ENCODE measurements around the gene HM13.

HM13 gene

GRCh38 chr20:31566319-31566657 lies 52.0 kb downstream of the HM13 start:
- Histone ChIP-seq H3K4me3 (replicated peaks; ENCODE audit: insufficient read depth, low read length) (no peak overlapping the region), H3K27ac (replicated peaks) (no peak overlapping the region), H3K27me3 (ENCODE audit: insufficient read depth, poor library complexity, severe bottlenecking) (no peaks in the 10 kb centered on the region)
- TF ChIP-seq CTCF (IDR thresholded peaks at IDR 0.05; ENCODE audit: insufficient read depth, low read length) (no peak), POLR2AphosphoS5 (IDR thresholded peaks at IDR 0.05; ENCODE audit: low read depth) (no peak), REST (IDR thresholded peaks at IDR 0.05; ENCODE audit: insufficient replicate concordance, low read depth) (no peak), GABPA (IDR thresholded peaks at IDR 0.05; ENCODE audit: low read depth) (no peak), SPI1 (IDR thresholded peaks at IDR 0.05; ENCODE audit: borderline replicate concordance, low read depth) (no peak)
- no peak for DNase-seq (ENCODE audit: low read depth in 1 of 2, low spot score in 1 of 2)

GRCh38 chr20:31566658-31567379 lies 52.6 kb downstream of the HM13 start:
- no peak overlapping the region for H3K4me3 ChIP-seq (replicated peaks; ENCODE audit: insufficient read depth, low read length)
- H3K27ac ChIP-seq (replicated peaks), result no peak overlapping the region
- TF ChIP-seq REST (IDR thresholded peaks at IDR 0.05; ENCODE audit: insufficient replicate concordance, low read depth) (no peak), GABPA (IDR thresholded peaks at IDR 0.05; ENCODE audit: low read depth) (no peak), POLR2AphosphoS5 (IDR thresholded peaks at IDR 0.05; ENCODE audit: low read depth) (no peak), SPI1 (IDR thresholded peaks at IDR 0.05; ENCODE audit: borderline replicate concordance, low read depth) (no peak), CTCF (IDR thresholded peaks at IDR 0.05; ENCODE audit: insufficient read depth, low read length) (no peak)
- no peaks in the 10 kb centered on the region for H3K27me3 ChIP-seq (ENCODE audit: insufficient read depth, poor library complexity, severe bottlenecking)
- DNase-seq (ENCODE audit: low read depth in 1 of 2, low spot score in 1 of 2), result no peak

GRCh38 chr20:31567380-31567720 lies 53.1 kb downstream of the HM13 start:
- no peak for DNase-seq (ENCODE audit: low read depth in 1 of 2, low spot score in 1 of 2)
- TF ChIP-seq GABPA (IDR thresholded peaks at IDR 0.05; ENCODE audit: low read depth) (no peak), REST (IDR thresholded peaks at IDR 0.05; ENCODE audit: insufficient replicate concordance, low read depth) (no peak), POLR2AphosphoS5 (IDR thresholded peaks at IDR 0.05; ENCODE audit: low read depth) (no peak)
- Histone ChIP-seq H3K27me3 (ENCODE audit: insufficient read depth, poor library complexity, severe bottlenecking) (no peaks in the 10 kb centered on the region), H3K4me3 (replicated peaks; ENCODE audit: insufficient read depth, low read length) (no peak overlapping the region), H3K27ac (replicated peaks) (no peak overlapping the region)

Measured in HL-60 (cell line).